Activated gamma-delta T cell treated with anti-CD3 and anti-CD28 coated beads, Interleukin-2, amount 50 U/mL, for 16 hours (primary cell): Measurements from ENCODE around the gene IL20RA.
"Not testable (repeated sequence)": the region's sequence is repeated elsewhere in the genome, so short reads cannot be mapped to it uniquely, and the experiment has no call there.

Source experiments
- DNase-seq: peaks from one replicate; pipeline ENCODE4 v3.0.0-alpha.2; 2020; ENCODE audit warnings: low read depth

IL20RA gene

GRCh38 chr6:136971609-136972008, 73.2 kb downstream of the IL20RA start:
- no peak for DNase-seq

- no peak for DNase-seq
Measured at GRCh38 chr6:136969930-136970329, 74.8 kb downstream of the IL20RA start.

- DNase-seq, result no peak
Measured at GRCh38 chr6:136969433-136969832, 75.3 kb downstream of the IL20RA start.

GRCh38 chr6:136968837-136969236, 75.9 kb downstream of the IL20RA start:
- DNase-seq, result no peak

GRCh38 chr6:136967876-136968752, 76.7 kb downstream of the IL20RA start:
- peak; percentile 35 for DNase-seq

GRCh38 chr6:136964398-136964797, 80.4 kb downstream of the IL20RA start:
- no peak for DNase-seq

GRCh38 chr6:136963259-136963658, 81.5 kb downstream of the IL20RA start:
- no peak for DNase-seq

- DNase-seq, result no peak
Measured at GRCh38 chr6:136962661-136963060, 82.1 kb downstream of the IL20RA start.

- DNase-seq, result no peak
Measured at GRCh38 chr6:136961848-136962247, 82.9 kb downstream of the IL20RA start.

- no peak for DNase-seq
Measured at GRCh38 chr6:136960781-136961180, 84.0 kb downstream of the IL20RA start.

- DNase-seq, result not testable (repeated sequence)
Measured at GRCh38 chr6:136959935-136960334, 84.8 kb downstream of the IL20RA start.

GRCh38 chr6:136959471-136959891, 85.3 kb downstream of the IL20RA start:
- no peak for DNase-seq

- DNase-seq, result no peak
Measured at GRCh38 chr6:136958168-136958567, 86.6 kb downstream of the IL20RA start.

- DNase-seq, result no peak
Measured at GRCh38 chr6:136956590-136957544, 87.9 kb downstream of the IL20RA start.

GRCh38 chr6:136955123-136955522, 89.6 kb downstream of the IL20RA start:
- DNase-seq, result no peak

GRCh38 chr6:136952714-136953260, 92.0 kb downstream of the IL20RA start:
- no peak for DNase-seq

- DNase-seq, result no peak
Measured at GRCh38 chr6:136950436-136951126, 94.2 kb downstream of the IL20RA start.
